Urothelium cell line (cell line): ENCODE measurements around the gene CYP2A6.
A peak's percentile ranks its signal among the peaks of the same experiment; 100 is the strongest.
"Not testable (repeated sequence)": the region's sequence is repeated elsewhere in the genome, so short reads cannot be mapped to it uniquely, and the experiment has no call there.

Experiments
- DNase-seq: peaks from one replicate; pipeline ENCODE4 v3.0.0; 2011; ENCODE audit warnings: low spot score, mixed read lengths
- FAIRE-seq: peaks from 2 replicates; lab custom pipeline; 2011; peaks lifted over from hg19 to GRCh38; lab: Jason Lieb, UNC

CYP2A6 gene

DNA sequence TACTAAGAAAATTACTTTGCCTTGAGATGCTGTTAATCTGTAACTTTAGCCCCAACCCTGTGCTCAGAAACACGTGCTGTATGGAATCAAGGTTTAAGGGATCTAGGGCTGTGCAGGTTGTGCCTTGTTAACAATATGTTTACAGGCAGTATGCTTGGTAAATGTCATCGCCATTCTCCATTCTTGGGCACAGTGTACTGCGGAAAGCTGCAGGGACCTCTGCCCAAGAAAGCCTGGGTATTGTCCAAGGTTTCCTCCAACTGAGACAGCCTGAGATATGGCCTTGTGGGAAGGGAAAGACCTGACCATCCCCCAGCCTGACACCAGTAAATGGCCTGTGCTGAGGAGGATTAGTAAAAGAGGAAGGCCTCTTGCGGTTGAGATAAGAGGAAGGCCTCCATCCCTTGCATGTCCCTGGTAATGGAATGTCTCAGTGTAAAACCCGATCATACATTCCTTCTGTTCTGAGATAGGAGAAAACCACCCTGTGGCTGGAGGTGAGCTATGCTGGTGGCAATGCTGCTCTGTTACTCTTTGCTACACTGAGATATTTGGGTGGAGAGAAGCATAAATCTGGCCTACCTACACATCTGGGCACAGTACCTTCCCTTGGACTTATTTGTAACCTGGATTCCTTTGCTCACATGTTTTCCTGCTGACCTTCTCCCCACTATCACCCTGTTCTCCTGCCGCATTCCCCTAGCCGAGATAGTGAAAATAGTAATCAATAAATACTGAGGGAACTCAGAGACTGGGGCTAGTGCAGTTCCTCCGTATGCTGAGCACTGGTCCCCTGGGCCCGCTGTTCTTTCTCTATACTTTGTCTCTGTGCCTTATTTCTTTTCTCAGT is 27.3 kb downstream of the CYP2A6 start:
- not testable (repeated sequence) for FAIRE-seq, DNase-seq

DNA sequence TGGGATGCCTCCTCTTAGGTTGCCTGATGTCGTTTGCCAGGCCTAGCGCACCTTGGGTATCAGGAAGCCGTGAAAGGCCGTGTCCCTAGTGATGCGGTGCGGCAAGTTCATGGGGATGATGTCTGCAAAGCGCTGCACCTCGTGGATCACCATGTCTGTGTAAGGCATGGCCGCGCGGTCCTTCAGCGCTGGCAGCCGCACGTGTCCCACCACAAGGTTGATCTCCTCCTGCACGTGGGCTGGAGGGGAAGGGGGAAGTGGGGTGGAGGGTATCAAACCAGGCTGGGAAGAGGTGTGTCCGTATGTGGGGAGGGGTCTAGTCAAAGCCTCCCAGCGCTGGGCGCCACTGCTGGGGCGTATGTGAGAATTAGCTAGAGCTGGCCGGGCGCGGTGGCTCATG is 28.1 kb downstream of the CYP2A6 start:
- DNase-seq: no peak
- FAIRE-seq: no peak

DNA sequence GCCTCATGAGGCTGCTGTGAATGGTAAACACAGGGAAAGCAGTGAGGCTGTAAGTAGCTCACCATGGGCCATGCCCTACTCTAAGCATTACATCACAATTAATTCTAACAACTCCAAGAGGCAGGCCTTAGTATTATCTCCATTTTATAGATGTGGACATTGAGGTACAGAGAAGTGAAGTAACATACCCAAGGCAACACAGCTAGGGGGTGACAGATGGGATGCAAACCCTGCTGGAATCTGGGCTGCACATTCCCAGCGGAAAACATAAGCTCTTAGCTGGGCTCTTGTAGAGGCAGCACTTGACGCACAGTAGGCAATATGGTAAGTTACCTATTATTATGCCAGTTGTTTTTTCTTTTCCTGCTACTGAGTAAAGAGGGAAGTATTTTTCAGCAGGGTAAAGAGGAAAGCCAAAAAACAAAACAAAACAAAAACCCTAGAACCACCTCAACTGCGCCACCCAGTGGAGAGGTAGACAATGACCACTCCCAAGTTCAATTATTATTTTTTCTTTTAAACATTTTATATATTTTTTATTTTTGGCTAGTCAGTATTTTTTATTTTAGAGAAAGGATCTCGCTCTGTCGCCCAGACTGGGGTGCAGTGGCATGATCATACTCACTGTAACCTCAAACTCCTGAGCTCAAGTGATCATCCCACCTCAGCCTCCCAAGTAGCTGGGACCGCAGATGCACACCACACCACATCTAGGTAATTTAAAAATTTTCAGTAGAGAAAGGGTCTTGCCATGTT is 30.6 kb downstream of the CYP2A6 start:
- DNase-seq, FAIRE-seq: not testable (repeated sequence)

DNA sequence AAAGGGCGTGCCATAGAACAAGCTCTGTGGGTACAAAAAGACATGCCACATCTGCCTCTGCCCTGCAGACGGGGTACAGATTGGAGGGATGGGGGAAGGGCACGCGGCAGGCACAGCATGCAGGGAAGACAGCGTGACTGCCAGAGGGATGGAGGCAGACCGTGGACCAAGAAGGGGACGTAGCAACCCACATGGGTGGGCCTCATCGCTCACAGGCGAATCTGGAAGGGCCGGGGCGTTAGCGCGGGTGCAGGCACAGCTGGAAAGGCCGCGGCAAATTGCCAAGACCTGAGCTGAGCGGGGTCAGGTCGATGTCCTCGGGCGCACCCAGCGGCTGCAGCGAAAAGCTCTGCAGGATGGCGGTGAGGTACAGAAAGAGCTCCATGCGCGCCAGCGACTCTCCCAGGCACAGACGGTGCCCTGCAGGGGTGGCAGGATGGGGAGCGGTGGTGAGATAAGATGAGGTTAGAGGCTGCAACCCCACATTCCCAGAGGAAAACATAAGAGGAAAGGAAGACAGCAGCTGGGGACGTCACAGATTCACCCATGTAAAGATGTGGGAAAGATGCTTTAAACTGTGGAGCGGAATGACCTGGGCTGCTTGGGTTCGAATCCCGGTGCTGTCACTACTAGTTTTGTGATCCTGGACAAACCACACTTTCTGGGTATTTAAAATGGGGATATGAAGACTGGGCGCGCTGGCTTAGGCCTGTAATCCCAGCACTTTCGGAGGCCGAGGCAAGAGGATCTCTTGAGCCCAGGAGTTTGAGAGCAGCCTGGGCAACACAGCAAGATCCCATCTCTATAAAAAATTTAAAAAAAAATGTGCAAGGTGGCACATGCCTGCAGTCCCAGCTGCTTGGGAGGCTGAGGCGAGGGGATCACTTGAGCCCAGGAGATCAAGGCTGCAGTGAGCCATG is 31.5 kb downstream of the CYP2A6 start:
- not testable (repeated sequence) for DNase-seq, FAIRE-seq

DNA sequence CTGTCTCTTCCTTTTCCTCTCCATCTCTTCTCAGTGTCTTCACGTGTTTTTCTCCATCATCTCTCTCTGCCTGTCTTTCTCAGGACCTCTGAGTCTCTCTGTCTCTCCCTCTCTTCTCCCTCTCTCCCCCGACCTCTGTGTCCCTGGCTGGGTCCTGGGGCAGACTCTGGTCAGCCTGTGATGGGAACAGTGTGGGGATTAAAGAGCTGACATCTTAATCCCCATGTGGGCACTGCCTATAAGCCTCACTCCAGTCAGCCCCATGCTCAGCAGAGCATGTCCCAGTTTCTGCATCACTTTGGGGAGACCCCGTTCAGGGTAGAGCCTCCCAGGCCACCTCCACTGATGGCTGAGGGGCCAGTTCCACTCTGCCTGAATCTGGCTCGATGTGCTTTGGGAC is 35.0 kb downstream of the CYP2A6 start:
- no peak for FAIRE-seq
- no peak for DNase-seq

DNA sequence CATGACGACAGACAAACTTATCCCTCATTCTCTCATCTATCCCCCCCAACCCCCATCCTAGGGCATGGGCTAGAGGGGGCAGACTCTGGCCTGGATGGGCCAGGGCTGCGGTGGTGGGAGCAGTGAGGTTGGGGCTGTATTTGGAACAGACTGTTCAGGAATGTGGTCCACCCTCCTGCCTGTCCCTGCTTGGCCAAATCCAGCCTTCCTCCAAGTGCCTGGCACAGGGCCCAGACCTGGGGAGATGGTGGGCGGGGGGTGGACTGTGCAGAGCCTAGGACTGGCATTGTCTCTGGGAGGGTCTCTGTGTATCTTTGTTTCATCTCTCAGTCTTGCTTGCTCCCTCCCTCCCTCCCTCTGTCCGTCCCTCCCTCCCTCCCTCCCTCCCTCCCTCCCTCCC is 37.1 kb downstream of the CYP2A6 start:
- DNase-seq (no peak), FAIRE-seq (peak; percentile 20)

DNA sequence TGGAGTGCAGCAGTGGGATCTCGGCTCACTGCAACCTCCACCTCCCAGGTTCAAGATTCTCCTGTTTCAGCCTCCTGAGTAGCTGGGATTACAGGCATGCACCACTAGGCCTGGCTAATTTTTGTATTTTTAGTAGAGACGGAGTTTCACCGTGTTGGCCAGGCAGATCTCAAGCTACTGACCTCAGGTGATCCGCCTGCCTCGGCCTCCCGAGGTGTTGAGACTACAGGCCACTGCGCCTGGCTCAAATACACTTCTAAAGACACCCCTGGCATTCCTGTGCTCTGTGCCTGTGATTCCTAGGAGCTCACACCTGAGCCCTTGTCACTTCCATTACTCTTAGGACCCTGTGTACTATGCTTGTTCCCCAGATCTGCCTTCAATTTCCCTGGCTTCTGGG is 37.7 kb downstream of the CYP2A6 start:
- not testable (repeated sequence) for FAIRE-seq, DNase-seq

DNA sequence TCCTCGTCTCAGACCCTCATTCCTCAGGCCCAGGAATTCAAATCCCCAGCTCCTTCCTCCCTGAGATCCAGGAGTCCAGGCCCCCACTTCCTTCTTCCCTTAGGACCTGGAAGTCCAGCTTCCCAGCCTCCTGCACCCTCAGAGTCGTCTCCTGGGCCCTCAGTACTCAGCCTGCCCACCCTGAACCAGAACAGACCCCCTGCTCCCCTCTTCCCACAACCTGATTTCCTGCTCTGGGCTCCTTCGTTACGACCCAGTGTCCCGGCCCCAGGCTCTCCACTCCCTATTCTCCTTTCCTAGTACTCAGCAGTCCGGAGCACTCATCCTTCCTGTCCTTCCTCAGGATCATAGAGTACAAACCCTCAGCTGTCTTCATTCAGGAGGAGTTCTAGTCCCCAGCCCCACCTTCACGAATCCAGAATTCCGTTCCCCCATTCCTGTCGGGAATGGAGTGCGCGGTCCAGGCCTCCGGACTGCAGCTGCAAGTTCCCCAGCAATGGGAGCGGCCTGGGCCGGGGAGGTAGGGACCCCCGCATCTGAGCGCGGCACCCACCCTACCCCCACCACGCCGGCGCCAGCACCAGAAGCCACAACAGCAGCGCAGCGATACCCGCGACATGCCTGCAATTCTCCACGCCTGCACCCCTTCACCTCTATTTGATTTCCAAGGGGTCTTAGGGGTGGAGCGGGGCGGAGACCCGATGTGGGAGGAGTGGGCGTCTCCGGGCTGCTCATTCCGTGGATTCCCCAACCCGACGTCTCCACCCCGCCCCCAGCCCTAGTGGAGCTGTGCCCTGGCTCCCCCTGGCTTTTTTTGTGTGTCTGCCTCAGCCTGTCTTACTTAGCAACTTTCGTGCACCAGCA is 38.5 kb downstream of the CYP2A6 start:
- FAIRE-seq (no peak), DNase-seq (no peak)

DNA sequence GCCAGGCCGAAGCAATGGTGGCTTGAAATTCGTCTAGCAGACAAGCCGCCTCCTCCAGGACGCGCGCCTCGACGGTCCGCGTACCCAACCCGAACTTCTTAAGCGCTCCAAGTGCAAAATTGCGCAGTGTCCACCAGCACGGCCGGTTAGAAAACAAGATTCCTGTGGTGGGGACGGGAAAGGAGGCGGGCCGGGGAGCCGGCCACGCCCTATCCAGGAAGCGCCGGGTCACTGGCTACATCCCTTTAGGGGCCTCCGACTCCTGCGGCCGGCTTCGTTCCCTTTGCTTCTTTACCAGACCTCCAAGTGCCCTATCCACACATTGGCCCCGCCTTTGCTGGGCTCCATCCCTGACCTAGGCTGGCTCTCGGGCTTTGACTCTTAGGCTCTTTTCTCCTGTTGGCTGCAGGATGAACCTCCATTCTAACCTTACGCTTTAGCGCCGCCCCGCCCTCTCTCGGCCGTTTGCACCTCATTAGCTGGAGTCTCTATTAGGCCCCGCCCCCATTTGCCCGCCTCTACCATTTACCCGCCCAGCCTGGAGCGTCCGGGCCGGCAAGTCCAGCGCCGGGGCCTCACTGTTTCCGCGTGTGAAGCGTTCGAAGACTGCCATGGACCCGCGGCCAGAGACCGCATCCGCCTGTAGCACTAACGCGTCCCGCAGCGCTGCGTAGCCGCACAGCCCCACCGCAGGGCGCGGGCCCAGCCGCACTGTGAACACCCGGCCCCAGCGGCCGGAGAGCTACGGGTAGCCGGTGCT is 39.4 kb downstream of the CYP2A6 start:
- not testable (repeated sequence) for FAIRE-seq, DNase-seq

DNA sequence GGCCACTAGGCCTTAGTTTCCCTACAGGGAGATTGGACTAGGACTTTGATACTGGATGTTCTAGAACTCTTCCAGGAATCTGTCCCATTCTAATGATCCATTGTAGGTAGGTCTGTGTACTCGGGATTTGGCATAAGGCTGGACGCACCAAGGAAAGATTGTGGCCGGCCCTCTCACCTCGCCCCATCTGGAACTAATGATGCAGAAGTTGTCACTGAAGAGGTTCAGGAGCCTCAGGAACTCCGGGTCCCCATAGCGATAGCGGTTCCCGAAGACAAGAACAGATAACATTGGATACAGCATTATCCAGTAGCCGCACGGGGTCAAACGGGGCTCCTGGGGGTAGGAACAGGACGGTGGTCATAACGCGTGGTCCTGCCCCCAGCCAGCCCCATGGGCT is 40.1 kb downstream of the CYP2A6 start:
- FAIRE-seq: no peak
- no peak for DNase-seq

DNA sequence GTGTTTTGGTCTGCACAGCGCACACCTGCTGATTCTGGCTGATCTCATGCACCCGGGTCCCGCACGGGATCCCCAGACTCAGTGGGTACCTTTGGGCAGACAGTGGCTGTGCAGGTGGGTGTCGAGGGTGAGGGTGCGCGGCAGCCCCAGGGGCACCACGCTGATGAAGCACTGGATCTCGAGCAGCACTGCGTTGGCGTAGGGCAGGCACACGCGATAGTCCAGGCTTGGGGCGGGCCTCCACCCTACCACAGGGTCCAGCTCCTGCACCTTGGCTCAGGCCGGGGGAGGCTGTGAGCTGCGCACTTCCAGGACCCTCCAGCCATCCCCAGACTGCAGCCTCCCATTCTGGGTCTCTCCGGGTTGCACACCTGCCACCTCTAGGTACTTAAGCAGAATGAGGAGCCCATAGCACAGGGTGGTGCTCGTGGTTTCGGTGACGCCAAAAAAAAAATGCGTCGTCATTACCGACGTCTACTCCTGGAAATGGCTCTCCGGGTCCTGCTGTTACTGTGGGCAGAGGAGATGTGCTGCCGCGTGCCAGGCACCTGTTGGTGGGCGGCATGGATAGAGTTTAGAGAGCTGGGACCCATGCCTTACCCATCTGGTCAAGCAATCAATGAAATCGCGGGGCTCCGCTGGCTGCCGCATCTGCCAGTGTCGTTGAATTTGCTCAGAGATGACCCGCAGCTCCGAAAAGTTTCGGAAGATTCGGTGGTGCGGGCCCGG is 40.7 kb downstream of the CYP2A6 start:
- DNase-seq (no peak), FAIRE-seq (no peak)

DNA sequence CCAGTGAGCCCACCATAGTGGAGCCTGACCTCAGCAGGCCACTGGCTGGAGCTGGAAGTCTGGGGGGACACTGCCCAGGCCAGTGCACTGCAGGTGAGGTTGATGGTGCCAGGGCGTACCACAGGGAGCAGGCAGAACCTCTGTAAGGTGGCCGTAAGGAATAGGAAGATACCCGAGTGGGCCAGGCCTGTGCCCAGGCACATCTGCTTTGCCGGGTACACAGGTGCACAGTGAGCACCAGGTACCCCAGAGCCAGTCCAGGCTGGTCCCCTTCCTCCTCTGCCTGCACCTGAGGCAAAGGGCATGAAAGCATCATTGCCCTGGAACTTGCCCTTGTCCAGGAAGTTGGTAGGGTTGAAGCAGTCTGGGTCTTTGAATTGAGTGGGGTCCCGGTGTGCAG is 41.8 kb downstream of the CYP2A6 start:
- no peak for DNase-seq
- no peak for FAIRE-seq

DNA sequence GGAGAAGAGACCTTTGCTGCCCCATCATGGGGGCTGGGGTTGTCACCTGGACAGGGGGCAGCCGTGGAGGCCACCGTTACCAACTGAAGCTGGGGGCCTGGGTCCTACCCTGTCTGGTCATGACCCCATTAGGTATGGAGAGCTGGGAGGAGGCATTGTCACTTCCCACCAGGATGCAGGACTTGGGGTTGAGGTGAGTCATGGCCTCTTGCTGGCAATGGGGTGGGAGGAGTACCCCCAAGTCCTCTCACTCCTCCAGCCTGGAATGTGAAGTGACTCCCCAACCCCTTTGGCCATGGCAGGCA is 42.3 kb downstream of the CYP2A6 start:
- FAIRE-seq (no peak), DNase-seq (no peak)

DNA sequence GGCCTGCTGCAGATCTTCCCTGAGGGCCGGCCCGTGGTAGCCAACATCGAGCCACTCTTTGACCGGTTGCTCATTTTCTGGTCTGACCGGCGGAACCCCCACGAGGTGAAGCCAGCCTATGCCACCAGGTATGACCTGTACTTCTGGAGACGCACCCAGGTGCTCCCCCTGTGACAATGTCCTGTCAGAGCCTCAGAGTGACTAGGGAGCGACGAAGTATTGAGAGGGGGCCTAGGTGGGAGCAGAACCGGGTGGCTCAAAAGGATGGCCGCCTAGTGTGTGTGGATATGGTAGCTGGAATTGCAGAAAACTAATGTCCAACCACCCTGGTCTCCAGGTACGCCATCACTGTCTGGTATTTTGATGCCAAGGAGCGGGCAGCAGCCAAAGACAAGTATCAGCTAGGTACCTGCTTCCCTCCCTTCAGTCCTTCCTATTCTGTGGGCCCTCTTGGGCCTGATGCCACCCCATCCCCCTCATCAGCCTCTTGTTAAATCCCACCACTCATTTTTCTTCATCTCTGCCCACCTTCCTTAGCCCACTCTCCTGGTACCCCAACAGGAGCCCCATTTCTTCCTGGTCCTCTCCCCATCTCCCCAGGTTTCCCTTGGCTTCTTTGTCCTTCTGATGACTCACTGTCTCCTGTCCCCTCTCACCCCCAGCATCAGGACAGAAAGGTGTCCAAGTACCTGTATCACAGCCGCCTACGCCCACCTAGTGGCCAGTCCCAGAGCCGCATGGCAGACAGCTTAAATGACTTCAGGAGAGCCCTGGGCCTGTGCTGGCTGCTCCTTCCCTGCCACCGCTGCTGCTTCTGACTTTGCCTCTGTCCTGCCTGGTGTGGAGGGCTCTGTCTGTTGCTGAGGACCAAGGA is 42.9 kb downstream of the CYP2A6 start:
- FAIRE-seq: no peak
- DNase-seq: no peak

DNA sequence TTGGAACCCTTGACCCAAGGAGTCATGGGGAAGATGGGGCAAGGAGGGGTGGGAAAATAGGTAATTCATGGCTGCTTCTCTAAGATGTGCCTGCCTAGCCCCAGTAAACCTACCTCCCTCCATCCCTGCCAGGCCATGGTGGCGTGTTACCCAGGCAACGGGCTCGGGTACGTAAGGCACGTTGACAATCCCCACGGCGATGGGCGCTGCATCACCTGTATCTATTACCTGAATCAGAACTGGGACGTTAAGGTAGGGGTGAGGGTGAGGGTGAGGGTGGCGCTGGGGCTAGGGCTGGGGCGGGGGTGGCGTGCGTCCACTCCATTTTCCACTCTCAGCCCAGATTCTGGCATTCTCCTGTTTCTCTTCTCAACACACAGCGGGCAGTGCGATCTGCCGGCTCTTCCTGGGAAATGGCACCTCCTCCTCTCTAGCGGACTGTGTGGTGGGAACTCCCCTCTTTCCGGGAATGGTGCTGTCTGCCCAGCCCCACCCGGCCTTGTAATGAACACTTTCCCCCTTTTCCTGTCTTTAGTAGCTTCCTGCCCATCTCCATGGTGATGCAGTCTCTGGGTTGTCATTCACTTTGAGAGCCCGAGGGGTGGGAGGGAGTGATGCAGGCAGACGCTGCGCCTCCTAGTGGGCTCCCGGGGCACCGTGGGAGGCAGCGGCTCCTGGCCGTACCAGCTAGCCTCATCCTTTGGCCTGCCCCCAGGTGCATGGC is 43.7 kb downstream of the CYP2A6 start:
- DNase-seq (peak; percentile 71), FAIRE-seq (no peak)

DNA sequence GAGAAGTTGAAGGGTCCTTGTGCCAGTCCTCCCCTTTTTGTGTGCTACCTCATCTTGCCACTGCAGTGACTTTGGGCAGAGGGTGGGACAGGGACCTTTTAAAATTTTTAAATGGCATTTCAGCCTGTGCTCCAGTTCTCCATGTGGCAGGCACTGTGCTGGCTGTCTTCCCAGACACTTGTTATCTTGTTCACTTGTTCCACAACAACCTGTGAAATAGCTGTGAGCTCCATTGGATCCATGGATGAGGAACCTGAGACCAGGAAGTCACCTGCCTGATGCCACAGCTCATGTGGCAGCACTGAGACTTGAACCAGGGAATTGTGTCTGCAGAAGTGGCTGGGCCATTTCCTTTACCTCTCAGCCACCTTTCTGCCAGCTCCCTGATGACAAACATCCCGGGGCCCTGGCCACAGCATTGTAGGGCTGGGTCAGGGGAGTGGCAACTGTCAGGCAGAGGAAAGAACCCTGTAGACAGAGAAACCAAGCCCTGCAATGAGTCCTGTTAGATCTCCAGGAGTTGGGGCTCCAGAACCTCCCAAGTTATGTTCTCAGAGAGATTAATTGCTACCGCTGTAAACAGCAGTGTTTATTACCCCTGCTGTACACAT is 44.9 kb downstream of the CYP2A6 start:
- DNase-seq (no peak), FAIRE-seq (no peak)

DNA sequence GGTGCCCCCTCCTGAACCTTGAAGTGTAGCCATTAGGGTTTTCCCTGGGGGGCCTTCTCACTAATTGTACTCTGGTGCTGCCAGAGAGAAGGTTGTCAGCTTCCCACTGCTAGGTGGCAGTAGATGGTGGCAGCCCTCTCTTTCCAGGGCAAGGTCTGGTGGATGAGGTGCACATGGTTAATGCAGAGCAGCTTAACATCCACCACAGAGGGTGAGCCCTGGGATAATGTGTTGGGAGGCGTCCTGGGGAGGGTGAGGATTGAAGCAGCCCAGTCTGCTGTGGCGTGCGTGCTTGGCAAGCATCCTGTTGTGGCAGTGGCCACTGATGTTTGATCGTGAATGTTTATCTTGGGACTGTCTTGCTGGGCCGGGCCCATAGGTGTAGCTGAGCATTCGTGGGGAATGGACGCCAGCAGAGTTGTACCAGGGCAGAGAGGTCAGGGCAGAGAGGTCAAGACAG is 45.4 kb downstream of the CYP2A6 start:
- FAIRE-seq: peak; percentile 40

More for the DNA sequence above, 45.4 kb downstream of the CYP2A6 start:
- no peak for DNase-seq
